Prostate gland (tissue), 2 donors: ENCODE measurements around the gene DIS3L2. TPM values are rescaled to one million over a fixed set of nuclear protein-coding genes. Genes with fewer than 3 reads are reported as not detected.

Source experiments
- DNase-seq: peaks from one replicate; pipeline ENCODE4 v3.0.0-alpha.2; 2019; ENCODE audit warnings: low spot score
- H3K27ac ChIP-seq, 2 donors: fragments of 200-600 bp; sonication (generic); 2 replicates each; pipeline ENCODE4 v1.5.1; 2017 to 2019
- H3K27me3 ChIP-seq: fragments of 200-600 bp; sonication (generic); replicated peaks from 2 replicates; pipeline ENCODE4 v1.5.1; 2019; ENCODE audit not compliant: insufficient read depth
- H3K36me3 ChIP-seq, 2 donors: fragments of 200-600 bp; sonication (generic); 1 replicate in 1 of 2; 2 replicates in 1 of 2; pipeline versions ENCODE4 v1.5.1 to v1.8.1; 2017 to 2019
- H3K4me1 ChIP-seq: fragments of 200-600 bp; sonication (generic); replicated peaks from 2 replicates; pipeline ENCODE4 v1.5.1; 2019
- H3K4me3 ChIP-seq, 2 donors: fragments of 200-600 bp; sonication (generic); 2 replicates each; pipeline ENCODE4 v1.5.1; 2017 to 2019
- H3K9me3 ChIP-seq: fragments of 200-600 bp; sonication (generic); 2 replicates; pipeline ENCODE4 v1.5.1; 2017
- CTCF ChIP-seq, 4 experiments: fragments of 200-600 bp in 2 of 4; fragments of 450-650 bp in 2 of 4; sonication (generic) in 2 of 4; IDR thresholded peaks; 1 replicate in 3 of 4; 2 replicates in 1 of 4; pipeline ENCODE4 v1.5.1; 2016 to 2019; ENCODE audit warnings: antibody characterized with exemption in 4 of 4, mild to moderate bottlenecking in 2 of 4, moderate library complexity in 2 of 4
- POLR2A ChIP-seq: fragments of 450-650 bp; IDR thresholded peaks from one replicate; pipeline ENCODE4 v1.6.1; 2016; ENCODE audit warnings: antibody characterized with exemption, mild to moderate bottlenecking
- POLR2AphosphoS5 ChIP-seq: sonication (generic); formaldehyde crosslinking; IDR thresholded peaks from one replicate; pipeline ENCODE4 v1.6.1; 2017; ENCODE audit warnings: antibody characterized with exemption
- whole genome bisulfite sequencing: methylation state at CpG from one replicate; pipeline ENCODE4 v1.1.5; 2018; 5-methylcytosine and 5-hydroxymethylcytosine counted together
- intact Hi-C: fragments of 100-400 bp; cut with DNase I; formaldehyde crosslinking; loops from one replicate; pipeline ENCODE4 v1.14.2; 2022
- total RNA-seq, 2 donors: library from RNA; depleted of rRNA; stranded (reverse); fragments of >200 nt; gene quantifications; one replicate each; pipeline ENCODE4 v1.1.0, GENCODE V29; 2016

The DIS3L2 gene
- total RNA-seq, 2 donors from 2014 or later = 30.1 to 71.3 TPM

DNA sequence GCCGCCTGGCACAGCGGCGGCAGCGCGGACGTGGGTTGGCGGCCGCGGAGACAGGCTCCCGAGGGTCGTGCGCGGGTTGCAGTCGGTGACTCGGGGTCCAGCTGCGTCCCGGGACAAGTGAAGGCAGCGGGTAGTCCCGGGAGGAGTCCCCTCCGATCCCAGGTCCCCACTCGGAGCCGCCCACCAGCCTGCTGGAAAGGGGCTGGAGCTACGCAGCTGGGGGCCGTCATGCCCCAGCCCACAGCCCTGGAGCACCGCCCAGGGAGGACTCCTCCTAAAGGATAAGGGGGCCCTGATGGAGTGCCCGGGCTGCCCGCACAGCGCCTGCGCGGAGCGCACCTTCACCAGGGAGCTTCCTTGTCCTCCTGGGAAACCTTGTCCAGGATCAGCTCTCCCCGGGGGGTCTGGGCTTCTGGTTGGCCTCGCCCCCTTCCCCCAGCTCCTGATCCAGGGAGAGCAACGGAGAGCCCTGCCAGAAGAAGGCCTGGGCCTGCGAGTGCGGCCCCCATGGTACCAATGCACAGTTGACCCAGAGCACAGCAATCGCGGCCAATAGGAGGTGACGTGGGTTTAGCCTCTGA, 391.1 kb downstream of the DIS3L2 start:
- H3K4me3 ChIP-seq = no peak overlapping the region
- no peak for DNase-seq

DNA sequence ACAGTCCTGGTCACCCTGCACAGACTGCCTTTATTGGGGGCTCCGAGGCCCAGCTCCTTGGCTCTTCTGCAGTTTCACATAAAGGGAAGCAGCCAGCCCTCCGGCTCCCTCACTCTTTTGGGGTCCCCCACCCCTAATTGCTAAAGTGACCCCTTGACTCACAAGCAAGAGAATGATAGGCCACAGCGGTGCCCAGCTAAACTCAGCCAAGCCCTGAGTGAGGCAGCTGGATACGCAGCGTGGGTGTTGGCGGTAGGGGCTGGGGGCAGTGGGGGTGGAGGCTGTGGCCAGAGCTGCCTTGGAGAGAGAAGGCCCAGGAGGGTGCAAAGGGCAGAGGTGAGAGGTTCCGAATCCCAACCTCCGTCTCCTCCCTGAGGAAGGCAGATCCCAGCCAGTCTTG, 391.6 kb downstream of the DIS3L2 start:
- H3K9me3 ChIP-seq = no peaks in the 10 kb centered on the region
- no peak for DNase-seq
- 90% methylated on average over 8 of the region's 8 CpGs for WGBS
- H3K27me3 ChIP-seq = peaks cover 32% of the 10 kb centered on the region
- H3K4me3 ChIP-seq = no peak overlapping the region
- no peak for TF ChIP-seq CTCF (IDR thresholded peaks at IDR 0.05)
- TF ChIP-seq POLR2AphosphoS5 = no peak
- no peak for TF ChIP-seq POLR2A
- H3K36me3 ChIP-seq = no peaks in the 10 kb centered on the region
- no peak overlapping the region for H3K27ac ChIP-seq
- intact Hi-C loops = no loop called here
- no peaks in the 10 kb centered on the region for H3K4me1 ChIP-seq

More for the DNA sequence above, 391.1 kb downstream of the DIS3L2 start:
- 60% methylated on average over 38 of the region's 39 CpGs for WGBS
- H3K4me1 ChIP-seq = no peaks in the 10 kb centered on the region
- intact Hi-C loops = no loop called here
- no peaks in the 10 kb centered on the region for H3K36me3 ChIP-seq
- no peak for TF ChIP-seq CTCF (IDR thresholded peaks at IDR 0.05)
- H3K9me3 ChIP-seq = no peaks in the 10 kb centered on the region
- no peak overlapping the region for H3K27ac ChIP-seq
- H3K27me3 ChIP-seq = peaks cover 32% of the 10 kb centered on the region

- no peaks in the 10 kb centered on the region for H3K4me1 ChIP-seq
- H3K27me3 ChIP-seq = peaks cover 32% of the 10 kb centered on the region
- intact Hi-C loops = no loop called here
- WGBS = 89% methylated on average over 7 of the region's 7 CpGs
- no peak for DNase-seq
- TF ChIP-seq POLR2A (no peak), CTCF (IDR thresholded peaks at IDR 0.05) (no peak), POLR2AphosphoS5 (no peak)
- no peak overlapping the region for H3K27ac ChIP-seq
- no peaks in the 10 kb centered on the region for H3K9me3 ChIP-seq
- H3K36me3 ChIP-seq = no peaks in the 10 kb centered on the region
- no peak overlapping the region for H3K4me3 ChIP-seq
Observed at GRCh38 chr2:232353660-232354059, 392.1 kb downstream of the DIS3L2 start.

- 94% methylated on average over 5 of the region's 5 CpGs for WGBS
- no peaks in the 10 kb centered on the region for H3K9me3 ChIP-seq
- no peaks in the 10 kb centered on the region for H3K4me1 ChIP-seq
- H3K36me3 ChIP-seq = no peaks in the 10 kb centered on the region
- TF ChIP-seq POLR2A = no peak
- TF ChIP-seq POLR2AphosphoS5 = no peak
- no peak for TF ChIP-seq CTCF (IDR thresholded peaks at IDR 0.05)
- no peak overlapping the region for H3K27ac ChIP-seq
- no peak for DNase-seq
- intact Hi-C loops = no loop called here
- peaks cover 32% of the 10 kb centered on the region for H3K27me3 ChIP-seq
- no peak overlapping the region for H3K4me3 ChIP-seq
Observed at GRCh38 chr2:232354069-232354468, 392.6 kb downstream of the DIS3L2 start.

DNA sequence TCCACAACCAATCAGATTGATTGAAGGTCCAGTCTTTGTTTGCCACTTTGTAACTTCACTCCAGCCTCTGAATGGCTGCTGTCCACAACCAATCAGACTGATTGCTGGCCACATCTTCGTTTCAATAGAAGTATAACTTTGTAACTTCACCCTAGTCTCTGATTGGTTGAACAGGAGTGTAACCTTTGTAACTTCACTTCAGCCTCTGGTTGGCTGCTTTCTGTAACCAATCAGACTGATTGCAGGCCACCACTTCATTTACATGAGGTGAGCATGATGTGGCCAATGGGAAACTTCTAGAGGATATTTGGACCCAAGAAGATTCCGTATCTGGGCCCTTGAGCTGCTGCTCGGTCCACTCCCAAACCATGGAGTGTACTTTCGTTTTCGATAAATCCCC, 400.1 kb downstream of the DIS3L2 start:
- TF ChIP-seq POLR2AphosphoS5 = no peak
- no peak for TF ChIP-seq POLR2A
- TF ChIP-seq CTCF (IDR thresholded peaks at IDR 0.05) = no peak
- intact Hi-C loops = no loop called here
- H3K9me3 ChIP-seq = no peaks in the 10 kb centered on the region
- 94% methylated on average over 5 of the region's 5 CpGs for WGBS
- no peaks in the 10 kb centered on the region for H3K36me3 ChIP-seq
- H3K4me3 ChIP-seq = no peak overlapping the region
- no peaks in the 10 kb centered on the region for H3K27me3 ChIP-seq
- H3K4me1 ChIP-seq = no peaks in the 10 kb centered on the region
- DNase-seq = no peak
- H3K27ac ChIP-seq = no peak overlapping the region
